KMS-11 (cell line): ENCODE data around the gene PDCD7.

Experiments used
- H2AFZ ChIP-seq: fragments of 200-600 bp; sonication (generic); 2 replicates; pipeline ENCODE4 v1.6.1; 2016; ENCODE audit warnings: antibody characterized with exemption, mixed run types, low read depth
- H3K27ac ChIP-seq: fragments of 200-600 bp; sonication (generic); 2 replicates; pipeline ENCODE4 v1.6.1; 2016; ENCODE audit warnings: mild to moderate bottlenecking, mixed run types
- H3K27me3 ChIP-seq: fragments of 200-600 bp; sonication (generic); 2 replicates; pipeline ENCODE4 v1.6.1; 2017; ENCODE audit warnings: mild to moderate bottlenecking, low read depth, mixed run types, moderate library complexity; ENCODE audit not compliant: insufficient read depth
- H3K36me3 ChIP-seq: fragments of 200-600 bp; sonication (generic); 2 replicates; pipeline ENCODE4 v1.6.1; 2017; ENCODE audit warnings: mild to moderate bottlenecking, mixed run types; ENCODE audit not compliant: insufficient read depth
- H3K4me1 ChIP-seq: fragments of 200-600 bp; sonication (generic); 2 replicates; pipeline ENCODE4 v1.6.1; 2016; ENCODE audit warnings: mild to moderate bottlenecking, low read depth, mixed run types; ENCODE audit not compliant: poor library complexity, severe bottlenecking
- H3K4me2 ChIP-seq: fragments of 200-600 bp; sonication (generic); 2 replicates; pipeline ENCODE4 v1.7.0; 2016; ENCODE audit warnings: mild to moderate bottlenecking, mixed run types
- H3K4me3 ChIP-seq: fragments of 200-600 bp; sonication (generic); IDR thresholded peaks from 2 replicates; pipeline ENCODE4 v1.6.1; 2017; ENCODE audit warnings: low read depth, low read length, mixed read lengths; ENCODE audit not compliant: insufficient read depth
- H3K79me2 ChIP-seq: fragments of 200-600 bp; sonication (generic); 2 replicates; pipeline ENCODE4 v1.6.1; 2016; ENCODE audit warnings: low read depth, mixed run types; ENCODE audit not compliant: insufficient read depth
- H3K9ac ChIP-seq: fragments of 200-600 bp; sonication (generic); 2 replicates; pipeline ENCODE4 v1.6.1; 2016; ENCODE audit warnings: mild to moderate bottlenecking, mixed run types
- H4K20me1 ChIP-seq: fragments of 200-600 bp; sonication (generic); 2 replicates; pipeline ENCODE4 v1.6.1; 2016; ENCODE audit warnings: mild to moderate bottlenecking, mixed run types; ENCODE audit not compliant: insufficient read depth
- CTCF ChIP-seq: fragments of 200-600 bp; sonication (generic); conservative IDR thresholded peaks from 2 replicates; pipeline ENCODE4 v1.6.1; 2017; ENCODE audit warnings: low read depth, mild to moderate bottlenecking, antibody characterized with exemption, low read length, moderate library complexity, mixed read lengths

PDCD7 gene

GRCh38 chr15:65130941-65131340, 2.7 kb downstream of the PDCD7 start:
- Histone ChIP-seq H3K4me2 (no peak overlapping the region), H3K36me3 (no peaks in the 10 kb centered on the region), H3K79me2 (peaks cover 15% of the 10 kb centered on the region), H2AFZ (no peak overlapping the region), H4K20me1 (no peaks in the 10 kb centered on the region), H3K4me1 (peaks cover 13% of the 10 kb centered on the region), H3K9ac (no peak overlapping the region), H3K27ac (no peak overlapping the region), H3K4me3 (no peak overlapping the region), H3K27me3 (no peaks in the 10 kb centered on the region)
- TF ChIP-seq CTCF: no peak

GRCh38 chr15:65115542-65115941, 18.1 kb downstream of the PDCD7 start:
- Histone ChIP-seq H3K27ac (no peak overlapping the region), H3K79me2 (no peaks in the 10 kb centered on the region), H3K36me3 (0 out of 2 replicates have a peak, but pooled peaks cover 3% of the 10 kb centered on the region), H3K4me2 (no peak overlapping the region), H3K27me3 (no peaks in the 10 kb centered on the region), H2AFZ (no peak overlapping the region), H4K20me1 (no peaks in the 10 kb centered on the region), H3K4me1 (no peaks in the 10 kb centered on the region), H3K4me3 (no peak overlapping the region), H3K9ac (no peak overlapping the region)
- no peak for TF ChIP-seq CTCF

- Histone ChIP-seq H3K27ac (no peak within 1 kb of the TSS), H3K9ac (no peak within 1 kb of the TSS), H3K79me2 (no peaks in the 10 kb centered on the region), H4K20me1 (no peaks in the 10 kb centered on the region), H2AFZ (no peak within 1 kb of the TSS), H3K27me3 (no peaks in the 10 kb centered on the region), H3K36me3 (0 out of 2 replicates have a peak, but pooled peaks cover 3% of the 10 kb centered on the region), H3K4me1 (no peaks in the 10 kb centered on the region), H3K4me3 (no peak within 1 kb of the TSS), H3K4me2 (no peak within 1 kb of the TSS)
- TF ChIP-seq CTCF: no peak
These were observed 18.5 kb downstream of the PDCD7 start, which contains the start of gene UBAP1L for GRCh38 chr15:65115086-65115485. TSS of gene UBAP1L (minus strand) at chr15:65115200. CDS start at chr15:65106215, 8,985 bp downstream.

- H3K4me1 ChIP-seq: no peaks in the 10 kb centered on the region
- H3K36me3 ChIP-seq: no peaks in the 10 kb centered on the region
These were observed 22.8 kb downstream of the PDCD7 start for GRCh38 chr15:65110676-65111292.

More at GRCh38 chr15:65110676-65111292, 22.8 kb downstream of the PDCD7 start:
- Histone ChIP-seq H2AFZ (no peak overlapping the region), H3K4me3 (no peak overlapping the region), H3K4me2 (no peak overlapping the region), H3K79me2 (no peaks in the 10 kb centered on the region), H4K20me1 (no peaks in the 10 kb centered on the region), H3K27me3 (no peaks in the 10 kb centered on the region), H3K27ac (no peak overlapping the region), H3K9ac (no peak overlapping the region)
- no peak for TF ChIP-seq CTCF
